NCI-H526 treated with DMSO at 0.1 percent for 48 hours (cell line): ENCODE data around the gene SDHD.

ENCODE experiments used
- DNase-seq: peaks from one replicate; lab custom pipeline; 2025; lab: John Stamatoyannopoulos, UW

The SDHD gene

DNA sequence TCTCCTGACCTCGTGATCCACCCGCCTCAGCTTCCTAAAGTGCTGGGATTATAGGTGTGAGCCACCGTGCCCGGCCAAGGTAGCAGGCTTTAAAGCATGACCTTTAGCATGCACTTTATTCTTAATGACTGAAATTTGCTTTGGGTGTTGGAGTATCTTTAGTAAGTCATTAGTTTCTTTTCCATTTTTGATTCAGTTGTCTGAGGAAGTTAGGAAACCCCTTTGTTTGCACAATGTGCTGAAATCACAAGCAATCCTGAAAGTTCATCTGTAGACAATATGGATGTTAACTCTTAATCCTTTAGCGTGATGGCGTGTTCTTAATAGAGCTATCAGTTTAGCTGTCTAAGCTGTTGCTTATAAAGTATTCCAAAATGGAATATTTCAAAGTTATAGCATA lies 16.8 kb downstream of the SDHD start:
- DNase-seq = no peak

DNA sequence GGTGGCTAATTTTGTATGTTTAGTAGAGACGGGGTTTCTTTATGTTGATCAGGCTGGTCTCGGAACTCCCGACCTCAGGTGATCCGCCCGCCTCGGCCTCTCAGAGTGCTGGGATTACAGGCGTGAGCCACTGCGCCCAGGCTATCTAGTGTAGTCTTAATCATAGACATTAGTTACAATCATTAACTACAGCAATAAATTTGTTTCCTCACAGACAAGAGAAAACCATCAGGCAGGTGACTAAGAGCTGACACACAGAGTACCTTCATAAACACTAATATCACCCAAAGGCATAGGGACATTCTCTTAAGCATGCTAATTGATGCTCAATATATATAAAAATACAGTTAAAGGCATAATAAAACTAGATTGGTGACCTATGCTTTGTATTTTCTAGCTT lies 19.4 kb downstream of the SDHD start:
- no peak for DNase-seq

DNA sequence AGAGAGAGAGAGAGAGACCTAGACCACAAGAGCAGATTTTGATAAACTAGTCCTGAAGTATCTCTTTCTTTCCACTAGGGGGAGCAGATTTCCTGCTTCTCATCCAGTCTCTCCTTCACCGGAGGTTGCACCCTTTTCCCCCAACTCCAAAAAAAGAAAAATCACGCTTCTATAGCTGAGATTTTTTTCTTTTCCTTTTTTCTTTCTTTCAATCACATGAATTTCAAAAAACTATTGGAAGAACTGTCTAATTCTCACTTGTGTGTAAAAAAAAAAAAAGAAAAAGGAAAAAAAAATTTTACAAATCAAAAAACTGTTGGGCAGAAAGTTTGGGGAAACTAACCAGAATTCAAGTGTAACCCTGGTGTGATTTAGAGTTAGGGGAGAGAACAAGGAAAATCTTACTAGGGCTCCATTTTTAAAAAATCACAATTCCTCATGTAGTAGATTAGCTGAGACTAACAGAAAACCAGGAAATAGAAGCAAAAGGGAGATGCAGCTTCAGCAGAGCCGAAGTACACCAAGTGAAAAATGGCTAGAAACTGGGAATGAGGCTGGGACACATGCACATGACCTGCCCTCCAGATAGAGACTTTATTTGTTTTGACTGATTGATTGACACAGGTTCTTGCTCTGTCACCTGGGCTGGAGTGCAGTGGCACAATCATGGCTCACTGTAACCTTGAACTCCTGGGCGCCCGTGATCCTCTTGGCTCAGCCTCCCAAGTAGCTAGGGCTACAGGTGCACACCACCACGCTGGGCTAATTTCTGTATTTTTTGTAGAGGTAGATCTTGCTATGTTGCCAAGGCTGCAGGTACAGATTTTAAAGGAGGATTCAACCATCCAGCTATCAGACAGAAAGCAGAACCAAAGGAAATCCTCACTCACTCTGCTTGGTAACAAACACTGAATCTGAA lies 27.1 kb downstream of the SDHD start:
- DNase-seq = peak; percentile 88

DNA sequence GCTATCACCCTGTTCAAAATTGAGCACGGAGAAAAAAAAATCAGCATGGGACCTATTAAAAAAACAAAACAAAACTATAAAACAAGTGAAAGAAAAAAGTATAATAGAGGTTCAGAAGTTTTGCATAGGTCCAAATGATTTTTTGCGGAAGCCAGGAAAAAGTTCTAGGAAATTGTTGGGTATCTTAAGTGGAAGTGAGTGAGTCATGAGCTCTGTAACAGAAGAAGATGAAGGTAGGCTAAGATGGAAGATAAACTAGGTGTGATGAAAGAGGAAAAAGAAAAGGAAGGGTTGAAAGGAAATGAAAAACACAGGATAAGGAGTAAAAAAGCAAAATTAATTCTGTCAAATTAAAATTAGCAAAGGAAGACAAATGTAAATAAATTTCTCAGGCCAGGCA lies 27.8 kb downstream of the SDHD start:
- no peak for DNase-seq

DNA sequence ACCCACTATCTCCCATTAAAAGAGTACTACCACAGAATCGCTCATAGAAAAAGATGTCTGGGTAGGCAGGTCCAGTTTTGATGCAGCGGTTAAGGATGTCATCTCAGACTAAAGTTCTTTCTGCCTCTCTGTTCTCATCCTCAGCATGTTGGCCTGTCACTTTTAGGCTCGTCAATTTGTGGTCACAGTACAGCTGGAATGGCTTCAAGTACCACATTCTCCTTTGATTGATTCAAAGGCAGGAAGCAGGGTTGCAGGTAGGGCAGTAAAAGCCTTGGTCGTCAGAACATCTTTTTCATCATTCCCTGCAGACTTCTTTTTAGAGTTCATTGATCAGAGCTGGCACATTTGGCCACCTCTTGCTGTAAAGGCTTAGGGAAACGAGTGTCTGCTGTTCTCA lies 28.7 kb downstream of the SDHD start:
- no peak for DNase-seq

DNA sequence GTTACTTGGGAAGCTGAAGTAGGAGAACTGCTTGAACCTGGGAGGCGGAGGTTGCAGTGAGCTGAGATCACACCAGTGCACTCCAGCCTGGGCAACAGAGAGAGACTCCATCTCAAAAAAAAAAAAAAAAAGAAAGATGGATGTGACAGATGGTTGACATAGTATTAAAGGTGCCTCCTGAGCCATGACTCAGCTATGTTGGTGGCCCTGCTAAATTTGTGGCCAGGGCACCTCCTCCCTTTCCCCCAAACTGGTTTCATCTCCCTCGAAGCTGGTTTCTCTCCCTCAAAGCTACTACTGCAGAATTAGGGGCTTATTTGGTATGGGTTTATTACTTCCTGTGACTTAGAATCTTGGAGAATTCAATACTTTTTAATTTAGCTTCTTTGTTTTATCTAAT lies 31.5 kb downstream of the SDHD start:
- DNase-seq = no peak

DNA sequence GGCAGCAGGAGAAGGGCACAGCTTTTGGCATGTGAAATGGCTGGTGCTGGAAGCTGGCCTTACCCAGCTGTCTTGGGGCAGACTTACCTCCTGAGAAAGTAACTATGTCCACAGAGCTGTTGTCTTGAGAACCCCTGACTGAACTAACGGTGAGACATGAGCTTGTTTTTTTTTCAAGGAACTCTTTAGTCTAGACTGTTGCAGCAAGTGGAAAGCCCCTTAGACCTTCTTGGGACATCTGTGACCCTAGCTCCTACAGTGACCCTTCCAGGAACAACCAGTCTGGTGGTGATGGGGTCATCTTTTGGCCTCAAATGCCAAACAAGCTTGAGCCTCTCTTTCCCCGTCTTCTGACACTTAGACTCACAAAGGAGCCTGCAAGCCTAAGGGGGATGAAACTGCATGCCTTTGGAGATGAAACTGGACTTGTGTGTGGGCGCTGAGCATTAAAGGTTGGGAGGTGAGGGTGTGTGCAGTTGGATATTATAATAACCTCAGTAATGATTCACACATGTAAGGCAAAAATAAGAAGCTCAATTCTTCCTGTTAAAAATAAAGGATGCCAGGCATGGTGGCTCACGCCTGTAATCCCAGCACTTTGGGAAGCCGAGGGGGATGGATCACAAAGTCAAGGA lies 35.4 kb downstream of the SDHD start:
- no peak for DNase-seq

DNA sequence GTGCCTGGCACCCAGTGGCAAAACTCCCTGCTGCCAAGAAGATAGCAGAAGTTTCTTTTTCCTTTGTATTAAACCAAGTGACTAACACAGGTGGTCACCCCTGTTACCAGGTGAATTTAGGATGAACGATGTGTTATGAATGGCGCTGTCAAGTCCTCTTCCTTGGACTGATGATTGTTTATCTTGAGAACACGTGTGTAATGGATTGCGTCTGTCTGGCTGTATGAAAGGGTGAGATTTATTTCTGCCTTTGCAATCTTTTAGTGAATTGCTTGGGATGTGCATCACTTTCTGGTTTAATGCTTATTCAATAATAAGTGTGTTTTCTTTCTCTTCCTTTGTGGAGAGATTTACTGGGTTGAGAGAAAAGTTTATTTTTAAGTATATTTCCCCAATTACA lies 36.5 kb downstream of the SDHD start:
- DNase-seq = no peak

DNA sequence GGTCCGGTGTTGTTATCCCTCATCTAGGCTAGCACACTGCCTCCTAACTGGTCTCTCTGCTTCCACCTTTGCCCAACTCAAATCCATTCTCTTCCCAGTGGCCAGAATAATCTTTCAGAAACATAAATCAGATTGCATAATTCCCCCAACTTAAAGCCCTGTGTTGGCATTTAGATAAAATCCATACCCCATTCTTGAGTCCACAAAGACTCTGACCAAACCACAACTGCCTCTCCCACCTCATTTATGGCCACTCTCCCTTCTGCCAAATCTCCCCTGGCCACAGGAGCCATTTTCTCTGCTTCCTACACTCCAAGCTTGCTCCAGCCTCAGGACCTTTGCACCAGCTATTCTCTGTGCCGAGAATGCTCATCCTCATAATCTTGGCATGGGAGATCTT lies 40.4 kb downstream of the SDHD start:
- DNase-seq = no peak

DNA sequence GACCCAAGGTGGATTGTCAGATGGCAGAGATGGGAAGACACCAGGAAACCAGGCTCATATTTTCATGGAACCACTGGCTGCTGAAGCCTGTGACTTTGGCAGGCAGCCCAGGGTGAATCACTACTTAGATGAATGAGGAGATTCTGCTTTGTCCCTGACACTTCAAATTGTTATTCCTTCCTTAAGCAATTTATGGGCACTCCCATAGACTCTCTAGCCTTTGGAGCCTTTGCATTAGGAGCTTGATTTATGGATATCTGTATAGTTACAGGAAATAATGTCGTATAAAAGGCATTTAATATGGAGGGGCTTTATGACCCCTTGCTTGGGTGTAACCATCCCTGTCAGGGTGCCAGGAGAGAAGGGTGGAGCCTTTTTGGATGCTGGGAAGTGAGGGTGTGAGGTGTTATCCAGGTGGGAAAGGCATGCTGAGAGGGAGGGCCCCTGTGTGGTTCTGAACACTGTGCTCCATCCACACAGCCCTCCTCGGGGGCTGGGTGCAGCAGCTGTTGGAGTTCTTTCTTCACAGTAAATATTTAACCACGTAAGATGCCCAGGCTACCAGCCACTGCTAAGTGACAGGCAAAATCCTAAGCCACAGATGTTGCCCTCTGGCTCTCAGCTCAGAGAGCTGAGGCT lies 41.9 kb downstream of the SDHD start:
- no peak for DNase-seq

DNA sequence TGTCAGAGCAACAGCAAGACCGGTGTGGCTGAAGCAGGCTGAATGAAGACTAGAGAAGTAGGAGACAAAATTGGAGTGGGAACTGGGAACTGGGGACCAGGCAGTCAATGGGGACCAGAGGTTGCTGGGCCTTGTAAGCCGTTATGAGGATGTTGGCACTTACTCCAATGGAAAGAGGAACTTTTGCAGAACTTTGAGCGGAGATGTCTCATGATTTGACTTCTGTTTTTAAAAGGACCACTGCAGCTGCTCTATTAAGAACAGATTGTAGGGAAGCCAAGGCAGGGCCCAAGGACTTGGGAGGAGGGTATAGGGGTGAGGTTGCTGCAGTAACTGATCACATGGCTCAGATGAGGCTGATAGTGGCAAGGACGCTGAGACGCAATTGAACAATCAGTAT lies 43.0 kb downstream of the SDHD start:
- no peak for DNase-seq

DNA sequence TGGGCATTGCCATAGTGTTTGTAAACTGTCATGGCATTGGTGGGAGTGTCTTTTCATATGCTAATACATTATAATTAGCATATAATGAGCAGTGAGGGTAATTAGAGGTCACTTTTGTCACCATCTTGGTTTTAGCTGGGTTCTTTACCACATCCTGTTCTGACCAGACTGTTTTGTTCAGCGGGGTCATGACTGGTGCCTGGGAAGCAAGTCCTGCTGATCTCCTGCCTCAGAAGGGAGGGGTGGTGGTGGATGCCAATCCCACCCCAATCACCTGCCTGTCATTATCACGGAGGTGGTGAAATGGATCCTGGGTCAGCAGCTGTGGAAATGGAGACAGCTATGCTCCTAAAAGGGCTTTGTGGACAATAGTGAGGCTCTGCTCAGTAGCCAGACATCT lies 46.1 kb downstream of the SDHD start:
- no peak for DNase-seq

DNA sequence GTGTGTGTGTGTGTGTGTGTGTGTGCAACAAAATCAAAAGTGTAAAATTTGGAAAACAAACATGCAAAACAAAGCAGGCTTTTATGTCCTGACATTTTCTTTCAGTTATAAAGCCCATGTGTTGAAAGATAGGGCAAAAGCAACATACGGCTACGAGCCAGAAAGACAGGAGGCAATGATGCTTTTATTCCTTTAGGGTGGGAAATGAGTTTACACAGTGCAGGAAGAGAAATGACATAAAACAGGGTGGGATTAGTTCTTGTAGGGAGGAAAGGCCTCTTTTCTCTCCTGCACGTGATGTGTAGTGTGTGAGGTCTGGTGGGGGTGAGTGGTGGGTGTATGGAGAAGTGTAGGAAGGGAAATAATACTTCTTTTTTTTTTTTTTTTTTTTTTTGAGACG lies 47.8 kb downstream of the SDHD start:
- DNase-seq = no peak

DNA sequence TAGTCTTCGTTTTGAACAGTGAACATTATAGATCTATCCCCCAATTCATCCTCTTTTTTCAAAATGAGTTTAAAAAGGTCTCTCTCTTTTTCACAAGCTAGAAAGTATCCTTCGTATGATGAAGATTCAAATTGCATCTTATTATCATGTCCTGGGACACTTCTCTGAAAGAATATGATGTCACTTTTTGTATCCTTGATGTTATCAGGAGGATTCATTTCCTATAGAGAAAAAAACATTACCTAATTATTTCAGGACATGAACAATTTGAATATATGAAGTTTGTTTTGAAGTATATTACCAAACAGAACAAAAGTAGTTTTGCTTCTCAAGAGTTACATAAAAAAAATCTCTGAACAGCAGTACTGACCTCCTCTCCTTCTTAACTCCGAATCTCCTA lies 56.9 kb downstream of the SDHD start:
- DNase-seq = no peak
